ENCODE measurements around the gene FOXP1.
"Not testable (repeated sequence)": the region's sequence is repeated elsewhere in the genome, so short reads cannot be mapped to it uniquely, and the experiment has no call there.

FOXP1 gene

DNA sequence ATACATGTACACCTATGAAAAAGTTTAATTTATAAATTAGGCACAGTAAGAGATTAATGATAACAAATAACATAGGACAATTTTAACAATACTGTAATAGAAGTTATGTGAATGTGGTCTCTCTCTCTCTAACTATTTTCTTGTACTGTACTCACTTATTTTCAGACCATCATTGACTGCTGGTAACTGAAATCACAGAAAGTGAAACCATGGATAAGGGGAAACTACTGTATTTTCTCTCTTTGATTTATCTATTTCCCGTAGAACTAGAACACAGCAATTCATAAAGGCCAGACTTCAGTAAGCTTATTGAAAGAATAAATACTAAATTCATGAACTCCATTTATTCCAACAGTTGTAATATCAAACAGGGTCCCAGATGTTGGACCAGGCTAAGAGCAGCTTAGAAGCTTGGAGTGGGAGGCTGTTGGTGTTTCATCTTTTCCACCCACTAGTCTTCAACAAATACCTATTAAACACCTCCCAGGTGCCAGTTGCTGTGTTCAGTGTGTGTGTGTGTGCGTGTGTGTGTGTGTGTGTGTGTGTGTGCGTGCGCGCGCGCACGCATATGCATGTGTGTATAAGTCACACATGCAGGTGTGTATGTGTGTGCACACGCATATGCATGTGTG lies 235.4 kb downstream of the FOXP1 start:
- DNase-seq = no peak
- intact Hi-C loops (cut with DNase I) = no loop called here

DNA sequence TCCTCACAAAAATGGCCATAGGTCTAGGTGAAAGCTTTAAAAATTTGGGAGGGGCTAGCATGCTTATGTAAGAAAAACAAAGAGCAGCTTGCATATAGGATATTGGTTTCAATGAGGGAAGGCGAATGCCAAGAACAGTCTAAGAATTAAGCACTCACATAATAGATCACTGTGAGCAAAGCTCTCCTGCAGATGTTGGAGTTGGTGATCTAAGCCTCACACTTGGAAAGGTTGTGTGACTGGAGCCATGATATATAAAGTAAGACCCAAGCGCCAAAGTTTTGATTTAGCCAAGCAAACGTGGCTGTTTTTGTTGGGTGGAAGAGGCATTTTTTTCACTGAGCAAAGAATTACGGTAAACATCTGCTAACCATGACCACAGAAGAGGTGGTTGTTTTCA lies 237.5 kb downstream of the FOXP1 start:
- no peak for DNase-seq
- intact Hi-C loops (cut with DNase I) = no loop called here

DNA sequence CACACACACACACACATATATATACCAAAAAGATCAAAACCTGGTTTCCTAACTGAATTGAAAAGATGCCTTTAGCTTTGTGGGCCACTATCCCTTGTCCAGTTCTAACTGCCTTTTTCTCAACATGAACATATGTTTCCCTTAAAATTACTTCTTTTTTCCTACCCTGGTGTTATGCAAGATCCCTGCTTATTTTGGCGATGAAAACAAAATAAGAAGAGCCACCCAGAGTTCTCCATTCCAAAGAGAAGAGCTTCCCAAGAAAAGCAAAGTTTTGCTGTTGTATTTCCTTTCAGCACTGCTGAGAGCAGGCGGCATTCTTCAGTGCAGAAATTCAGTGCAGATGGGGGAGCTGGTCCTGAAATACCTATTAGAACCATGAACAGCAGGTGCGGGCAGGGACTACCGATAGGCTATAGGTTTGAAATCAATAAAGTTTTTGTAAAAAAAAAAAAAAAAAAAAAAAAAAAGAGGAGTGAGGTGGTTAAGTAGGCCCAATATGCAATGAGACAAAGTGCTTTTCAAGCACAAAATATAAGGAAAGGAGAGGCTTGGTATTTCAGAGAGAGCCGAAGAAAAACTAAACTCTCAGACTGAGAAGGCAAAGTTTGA lies 238.0 kb downstream of the FOXP1 start:
- intact Hi-C loops (cut with DNase I) = no loop called here
- DNase-seq = no peak

DNA sequence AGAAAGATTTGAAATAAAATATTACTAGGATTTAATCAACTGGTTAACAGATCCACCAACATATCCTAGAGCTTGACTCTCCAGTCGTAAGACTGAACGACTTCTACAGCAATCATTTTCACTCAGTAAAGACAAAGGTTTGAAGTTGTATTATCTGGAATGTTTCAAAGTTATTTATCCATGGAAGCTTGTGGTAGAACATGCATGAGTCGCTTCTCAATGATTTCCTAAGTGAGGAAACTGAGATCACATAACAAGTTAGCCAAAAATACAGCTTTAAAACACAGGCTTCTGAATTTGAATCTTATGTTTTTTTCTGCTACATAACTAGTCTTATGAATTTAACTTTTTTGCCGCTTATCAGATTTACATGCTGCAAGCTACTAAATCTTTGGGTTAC lies 241.8 kb downstream of the FOXP1 start:
- intact Hi-C loops (cut with DNase I) = no loop called here
- no peak for DNase-seq

DNA sequence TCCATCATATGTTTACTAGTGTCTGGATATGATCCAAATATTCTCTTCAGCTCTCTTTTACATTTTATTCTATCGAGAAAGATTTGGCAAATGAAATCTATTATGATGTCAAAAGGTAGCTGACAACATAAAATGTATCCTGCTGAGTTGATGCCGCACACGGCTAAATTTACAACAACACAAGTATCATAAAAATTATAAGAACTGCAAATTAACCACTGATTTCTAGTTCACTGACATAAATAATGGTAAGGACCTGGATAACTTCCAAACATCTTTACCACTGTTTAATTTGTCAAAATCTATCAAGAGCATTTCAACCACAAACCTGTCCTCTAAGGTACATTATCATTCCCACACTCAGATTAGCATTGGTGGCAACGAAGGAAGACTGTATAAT lies 244.5 kb downstream of the FOXP1 start:
- no peak for DNase-seq
- intact Hi-C loops (cut with DNase I) = no loop called here

DNA sequence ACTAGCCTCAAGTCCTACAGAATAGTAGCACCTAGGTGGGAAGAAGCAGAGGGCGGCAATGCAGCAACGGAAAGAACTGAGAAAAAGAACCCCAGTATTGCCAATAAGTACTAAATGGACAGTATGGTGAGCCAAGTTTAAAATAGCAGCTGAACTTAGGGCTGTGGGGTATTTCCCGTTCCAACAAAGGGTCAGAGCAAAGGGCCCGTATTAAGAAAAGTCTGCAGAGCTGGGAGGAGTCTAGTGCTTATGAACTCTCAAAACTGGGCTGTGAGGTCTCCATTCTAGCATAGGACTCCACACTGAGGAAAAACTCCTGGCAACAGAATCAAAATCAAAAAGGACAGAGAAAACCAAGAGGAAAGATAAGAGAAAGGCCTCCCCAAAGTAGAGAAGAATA lies 250.7 kb downstream of the FOXP1 start:
- no peak for DNase-seq
- intact Hi-C loops (cut with DNase I) = no loop called here

DNA sequence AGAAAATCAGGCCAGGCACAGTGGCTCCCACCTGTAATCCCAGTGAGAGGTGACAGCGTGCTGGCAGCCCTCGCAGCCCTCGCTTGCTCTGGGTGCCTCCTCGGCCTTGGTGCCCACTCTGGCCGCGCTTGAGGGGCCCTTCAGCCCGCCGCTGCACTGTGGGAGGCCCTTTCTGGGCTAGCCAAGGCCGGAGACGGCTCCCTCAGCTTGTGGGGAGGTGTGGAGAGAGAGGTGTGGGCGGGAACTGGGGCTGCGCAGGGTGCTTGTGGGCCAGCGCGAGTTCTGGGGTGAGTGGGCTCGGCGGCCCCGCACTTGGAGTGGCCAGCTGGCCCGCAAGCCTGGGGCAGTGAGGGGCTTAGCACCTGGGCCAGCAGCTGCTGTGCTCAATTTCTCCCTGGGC lies 252.6 kb downstream of the FOXP1 start:
- intact Hi-C loops (cut with DNase I) = no loop called here
- DNase-seq = no peak

DNA sequence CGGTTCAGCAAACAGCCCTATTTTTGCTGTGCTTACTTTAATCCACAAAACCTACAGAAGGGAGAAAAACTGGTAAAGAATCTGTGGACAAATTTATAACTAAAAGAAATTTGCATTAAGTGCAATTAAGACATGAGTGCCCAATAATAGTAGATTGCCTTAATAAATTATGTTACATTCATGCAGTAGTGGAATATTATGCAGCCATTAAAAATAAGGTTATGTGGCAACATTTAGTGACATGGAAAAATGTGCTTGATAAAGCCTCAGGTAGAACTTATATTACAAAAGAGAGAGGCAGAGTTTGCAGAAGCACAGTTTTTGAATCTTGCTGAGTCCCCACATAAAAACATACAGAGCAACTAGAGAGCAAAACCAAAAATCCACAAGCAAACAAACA lies 253.0 kb downstream of the FOXP1 start:
- intact Hi-C loops (cut with DNase I) = no loop called here
- DNase-seq = no peak

DNA sequence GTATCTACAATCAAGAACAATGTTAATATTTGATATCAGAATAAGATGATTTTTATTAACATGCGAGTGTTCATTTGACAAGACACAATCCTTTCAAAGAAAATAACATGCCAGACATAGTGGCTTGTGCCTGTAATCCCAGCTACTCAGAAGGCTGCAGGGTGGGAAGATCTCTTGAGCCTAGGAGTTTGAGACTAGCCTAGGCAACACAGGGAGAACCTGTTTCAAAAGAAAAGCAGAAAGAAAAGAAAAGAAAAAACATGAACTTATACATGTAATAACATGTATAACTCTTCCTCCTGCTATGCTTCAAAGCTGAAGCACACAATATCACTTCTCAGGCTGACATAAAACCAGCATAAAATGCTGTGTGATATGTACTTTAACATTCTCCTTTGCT lies 253.7 kb downstream of the FOXP1 start:
- intact Hi-C loops (cut with DNase I) = no loop called here

DNA sequence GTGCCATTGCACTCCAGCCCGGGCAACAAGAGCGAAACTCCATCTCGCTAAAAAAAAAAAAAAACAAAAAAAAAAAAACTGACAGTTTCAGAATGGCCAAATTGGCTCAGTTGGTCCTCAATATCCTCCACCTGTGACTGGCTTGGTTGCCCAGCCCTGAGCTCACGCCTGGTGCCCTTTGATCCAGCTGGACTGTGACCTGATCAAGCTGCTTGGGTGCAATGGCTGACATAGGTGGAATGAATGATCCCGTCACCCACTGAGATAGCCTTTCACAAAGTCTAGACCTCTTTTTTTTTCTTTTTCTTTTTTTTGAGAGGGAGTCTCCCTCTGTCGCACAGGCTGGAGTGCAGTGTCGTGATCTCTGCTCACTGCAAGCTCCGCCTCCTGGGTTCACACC lies 254.6 kb downstream of the FOXP1 start:
- intact Hi-C loops (cut with DNase I) = no loop called here

More for the DNA sequence above, 253.7 kb downstream of the FOXP1 start:
- DNase-seq = no peak

DNA sequence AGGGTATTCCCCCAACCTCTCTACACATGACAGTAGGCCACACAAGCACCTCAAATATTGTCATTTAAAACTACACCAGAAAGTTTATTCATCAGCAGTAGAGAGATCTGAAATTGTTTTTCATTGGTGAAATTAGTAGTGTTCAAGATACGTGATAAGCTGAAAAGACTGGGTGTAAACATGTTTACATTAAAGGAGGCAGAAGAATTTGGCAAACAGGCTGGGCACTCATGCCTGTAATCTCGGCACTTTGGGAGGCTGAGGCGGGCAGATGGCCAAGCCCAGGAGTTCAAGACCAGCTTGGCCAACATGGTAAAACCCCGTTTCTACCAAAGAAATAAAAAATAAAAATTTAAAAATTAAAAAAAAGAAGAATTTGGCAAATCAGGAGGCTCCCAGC lies 255.6 kb downstream of the FOXP1 start:
- intact Hi-C loops (cut with DNase I) = no loop called here
- DNase-seq = no peak

More for the DNA sequence above, 254.6 kb downstream of the FOXP1 start:
- DNase-seq = no peak

DNA sequence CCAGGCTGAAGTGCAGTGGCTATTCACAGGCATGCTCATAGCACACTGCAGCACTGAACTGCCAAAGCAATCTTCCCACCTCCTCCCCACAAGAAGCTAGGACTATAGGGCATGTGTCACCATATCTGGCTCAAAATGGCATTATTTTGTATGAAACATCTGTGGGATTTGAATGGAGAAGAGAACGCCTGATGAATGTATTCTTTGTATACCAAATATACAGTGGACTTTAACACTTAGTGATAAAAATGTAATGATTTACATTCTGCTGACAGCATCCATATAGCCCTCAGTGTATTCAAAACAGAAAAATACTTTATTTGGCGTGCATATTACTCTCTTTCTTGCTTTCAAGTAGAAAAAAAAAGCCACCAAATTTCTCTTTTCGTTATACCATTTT lies 257.8 kb downstream of the FOXP1 start:
- intact Hi-C loops (cut with DNase I) = no loop called here
- DNase-seq = no peak

DNA sequence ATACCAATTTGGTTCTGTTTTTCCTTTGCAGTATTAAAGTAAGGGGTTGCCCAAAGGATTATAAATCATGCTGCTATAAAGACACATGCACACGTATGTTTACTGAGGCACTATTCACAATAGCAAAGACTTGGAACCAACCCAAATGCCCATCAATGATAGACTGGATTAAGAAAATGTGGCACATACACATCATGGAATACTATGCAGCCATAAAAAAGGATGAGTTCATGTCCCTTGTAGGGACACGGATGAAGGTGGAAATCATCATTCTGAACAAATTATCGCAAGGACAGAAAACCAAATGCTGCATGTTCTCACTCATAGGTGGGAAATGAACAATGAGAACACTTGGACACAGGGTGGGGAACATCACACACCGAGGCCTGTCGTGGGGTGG lies 259.3 kb downstream of the FOXP1 start:
- intact Hi-C loops (cut with DNase I); DNase-seq: not testable (repeated sequence)

DNA sequence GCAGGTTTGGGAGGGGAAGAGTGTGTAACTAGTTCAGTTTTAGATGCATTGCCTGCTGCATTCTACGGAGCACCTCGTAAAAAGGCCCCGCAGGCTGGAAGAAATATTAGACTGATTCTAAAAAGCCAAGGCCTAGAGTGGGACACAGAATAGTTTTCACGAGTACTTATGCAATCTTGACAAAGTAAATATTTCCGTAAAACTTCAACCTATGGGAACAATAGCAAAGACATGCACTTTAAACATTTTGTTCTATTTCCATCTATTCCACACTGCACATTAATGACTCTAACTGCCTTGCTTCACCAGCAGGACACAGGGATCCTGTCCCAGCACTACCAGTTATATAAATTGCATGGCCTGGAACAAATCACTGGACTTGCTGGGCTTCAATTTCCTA lies 260.0 kb downstream of the FOXP1 start:
- intact Hi-C loops (cut with DNase I) = no loop called here
- no peak for DNase-seq

DNA sequence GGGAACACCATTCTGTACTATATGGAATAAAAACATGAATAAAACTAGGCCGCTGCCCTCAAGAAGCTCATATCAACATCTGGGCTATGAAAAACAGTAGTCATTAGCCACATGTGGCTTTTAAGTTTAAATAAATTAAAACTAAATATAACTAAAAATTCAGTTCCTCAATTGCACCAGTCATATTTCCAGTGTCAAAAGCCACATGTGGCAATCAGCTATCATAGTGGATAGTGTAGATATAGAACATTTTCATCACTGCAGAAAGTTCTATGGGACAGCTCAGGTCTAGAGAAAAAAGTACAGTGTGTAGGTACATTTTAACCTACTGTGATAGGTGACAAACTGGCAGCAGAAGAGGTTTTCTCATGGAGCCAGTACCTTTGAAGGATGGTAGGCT lies 261.4 kb downstream of the FOXP1 start:
- intact Hi-C loops (cut with DNase I) = no loop called here

DNA sequence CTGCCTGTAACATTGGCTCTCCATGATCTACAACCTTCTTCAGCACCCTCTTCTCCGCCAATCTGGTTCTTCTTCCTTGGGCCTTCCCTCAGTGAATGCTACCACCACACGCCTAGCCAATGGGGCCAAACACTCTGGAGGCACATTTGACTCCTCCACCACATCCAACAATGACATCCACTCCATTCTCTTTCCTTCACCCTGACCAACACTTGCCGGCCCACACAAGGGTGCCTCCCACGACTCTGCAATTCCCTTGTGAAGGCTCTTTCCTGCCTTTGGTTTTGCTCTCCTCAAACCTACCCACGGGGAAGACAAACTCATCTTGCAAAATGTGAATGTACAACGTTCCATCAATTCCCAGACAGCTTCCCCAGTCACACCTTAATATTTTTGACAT lies 263.8 kb downstream of the FOXP1 start:
- DNase-seq = no peak
- intact Hi-C loops (cut with DNase I) = no loop called here

More for the DNA sequence above, 261.4 kb downstream of the FOXP1 start:
- no peak for DNase-seq

DNA sequence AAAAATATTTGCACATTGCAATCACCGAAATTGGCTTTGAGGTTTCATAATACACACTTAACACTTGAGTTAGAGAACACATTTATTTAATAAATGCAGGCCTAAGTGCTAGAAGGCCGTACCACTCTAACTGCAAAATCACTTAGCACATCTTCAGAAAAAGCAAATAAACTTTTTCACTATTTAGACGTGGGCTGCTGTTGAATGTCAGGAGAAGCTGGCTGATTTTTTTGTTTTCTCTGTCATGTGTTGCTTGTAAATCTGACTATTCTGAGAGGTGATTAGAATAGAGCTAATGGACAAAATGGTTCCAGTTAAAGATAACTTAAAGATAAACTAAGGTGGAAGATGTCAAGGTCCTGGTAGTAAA lies 265.1 kb downstream of the FOXP1 start:
- no peak for DNase-seq
- intact Hi-C loops (cut with DNase I) = no loop called here

DNA sequence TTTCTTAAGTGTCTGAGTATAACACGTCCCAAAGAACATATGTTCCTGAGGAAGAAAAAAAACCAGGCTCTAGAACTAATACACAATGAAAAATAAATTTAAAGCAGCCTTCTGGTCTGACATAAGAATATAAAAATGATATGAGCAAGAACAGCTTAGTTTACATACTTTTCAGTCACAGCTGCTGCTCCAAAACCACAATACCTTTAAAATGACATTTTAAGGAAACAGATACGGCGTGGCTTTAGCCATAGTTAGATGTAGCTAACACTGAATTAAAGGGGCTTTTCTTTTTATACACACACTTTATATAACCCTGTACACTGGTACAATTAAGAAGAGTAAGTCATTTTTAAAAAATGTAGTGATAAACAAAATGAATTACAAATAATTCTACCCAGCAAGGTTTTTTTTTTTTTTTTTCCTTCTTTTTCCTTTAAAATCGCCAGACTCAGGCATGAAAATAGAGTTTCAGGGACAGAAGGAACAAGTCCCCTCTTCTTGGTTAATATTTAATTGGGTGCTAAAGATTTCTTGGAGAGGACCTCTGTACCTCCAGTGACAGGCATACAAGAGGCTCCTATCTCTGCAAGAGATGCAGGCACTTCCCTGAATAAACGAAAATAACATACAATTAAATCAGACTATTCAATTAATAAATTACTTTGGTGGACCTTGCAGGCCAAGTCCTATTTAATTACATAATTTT lies 265.6 kb downstream of the FOXP1 start:
- no peak for DNase-seq
- intact Hi-C loops (cut with DNase I) = no loop called here

DNA sequence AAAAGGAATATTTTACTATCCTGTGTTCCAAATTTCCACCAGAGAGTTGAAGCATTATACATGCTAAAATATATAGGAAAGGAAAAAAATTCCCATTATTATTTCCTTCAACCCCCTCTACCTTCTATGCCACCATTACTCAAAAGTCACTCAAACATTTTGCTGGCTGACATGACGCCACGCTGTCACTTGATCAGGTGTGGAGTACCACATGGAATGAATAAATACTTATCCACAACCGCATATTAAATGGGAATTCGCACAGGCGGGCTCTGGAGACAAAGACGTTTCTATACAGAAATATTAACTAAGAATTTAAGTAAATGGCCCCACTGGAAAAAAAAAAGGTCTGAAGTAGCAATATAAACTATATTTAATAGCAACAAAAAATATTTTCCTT lies 266.4 kb downstream of the FOXP1 start:
- intact Hi-C loops (cut with DNase I) = no loop called here
- no peak for DNase-seq

DNA sequence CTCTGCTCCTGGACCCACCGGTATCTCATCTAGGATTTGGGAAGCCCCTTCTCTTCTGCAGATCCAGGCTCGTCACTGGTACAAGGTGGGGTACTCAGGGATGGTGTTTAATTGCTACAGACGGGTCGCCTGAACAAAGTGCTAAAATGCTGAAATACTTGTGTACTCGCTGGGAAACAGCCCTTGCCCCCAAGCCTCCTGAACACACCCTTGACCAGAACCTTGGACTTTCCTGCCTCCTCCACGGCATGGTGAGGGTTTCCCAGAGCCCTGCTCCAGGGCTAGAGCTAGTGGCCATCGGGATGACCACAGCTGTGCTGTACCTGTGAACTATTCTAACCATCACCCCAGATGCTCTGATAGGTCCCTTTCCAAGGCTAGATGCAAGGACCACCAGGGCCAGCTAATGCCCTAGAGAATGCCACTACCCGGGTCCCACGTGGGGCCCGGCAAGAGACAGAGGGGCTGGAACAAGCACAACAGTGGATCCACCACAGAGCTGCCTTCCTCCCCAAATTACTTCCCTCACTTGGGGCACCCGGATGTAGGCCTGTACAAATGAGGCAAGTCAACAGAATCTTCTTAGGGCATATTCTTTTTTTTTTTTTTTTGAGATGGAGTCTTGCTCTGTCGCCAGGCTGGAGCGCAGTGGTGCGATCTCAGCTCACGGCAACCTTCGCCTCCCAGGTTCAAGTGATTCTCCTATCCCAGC lies 267.3 kb downstream of the FOXP1 start:
- no peak for DNase-seq
- intact Hi-C loops (cut with DNase I) = no loop called here

Data from head of caudate nucleus (tissue), 42 donors.